Fibroblast of lung (primary cell): ENCODE data around the gene OGFRL1. TPM values are rescaled to one million over a fixed set of nuclear protein-coding genes. Genes with fewer than 3 reads are reported as not detected.

Source experiments
- DNase-seq, 2 donors: peaks; one replicate each; pipeline versions ENCODE4 v3.0.0 to v3.0.0-alpha.2; 2010; ENCODE audit warnings: low read depth in 2 of 2
- H2AFZ ChIP-seq: 2 replicates; pipeline ENCODE4 v1.5.1; 2012; ENCODE audit warnings: low read length, control low read depth, inconsistent platforms
- H3K27ac ChIP-seq: 2 replicates; pipeline ENCODE4 v1.5.1; 2011; ENCODE audit warnings: low read length, control low read depth; ENCODE audit not compliant: insufficient read depth
- H3K27me3 ChIP-seq: 2 replicates; pipeline ENCODE4 v1.5.1; 2011; ENCODE audit warnings: mild to moderate bottlenecking, low read length; ENCODE audit not compliant: control insufficient read depth, insufficient read depth
- H3K36me3 ChIP-seq: 2 replicates; pipeline ENCODE4 v1.5.1; 2011; ENCODE audit warnings: low read length; ENCODE audit not compliant: control insufficient read depth, insufficient read depth
- H3K4me1 ChIP-seq: 2 replicates; pipeline ENCODE4 v1.5.1; 2011; ENCODE audit warnings: low read length; ENCODE audit not compliant: control insufficient read depth, insufficient read depth; ENCODE audit errors: extremely low read depth
- H3K4me2 ChIP-seq: 2 replicates; pipeline ENCODE4 v1.5.1; 2011; ENCODE audit warnings: low read length, control low read depth; ENCODE audit not compliant: insufficient read depth; ENCODE audit errors: extremely low read depth
- H3K4me3 ChIP-seq, 4 experiments: fragments of 200-600 bp in 1 of 4; sonication (generic) in 1 of 4; replicated peaks in 1 of 4; 2 replicates each; pipeline ENCODE4 v1.5.1; 2011 to 2016; ENCODE audit warnings: low read length in 4 of 4, low read depth in 3 of 4, mild to moderate bottlenecking in 3 of 4, control low read depth in 2 of 4, inconsistent platforms in 1 of 4, mixed read lengths in 1 of 4; ENCODE audit not compliant: insufficient read depth in 1 of 4; ENCODE audit errors: control extremely low read depth in 1 of 4
- H3K79me2 ChIP-seq: 2 replicates; pipeline ENCODE4 v1.5.1; 2012; ENCODE audit warnings: mild to moderate bottlenecking, low read length, inconsistent platforms; ENCODE audit not compliant: control insufficient read depth, insufficient read depth
- H3K9ac ChIP-seq: 2 replicates; pipeline ENCODE4 v1.5.1; 2011; ENCODE audit warnings: mild to moderate bottlenecking, low read length, control low read depth; ENCODE audit not compliant: insufficient read depth
- H3K9me3 ChIP-seq: 2 replicates; pipeline ENCODE4 v1.5.1; 2012; ENCODE audit warnings: low read depth, low read length; ENCODE audit not compliant: control insufficient read depth, insufficient read depth
- H4K20me1 ChIP-seq: 2 replicates; pipeline ENCODE4 v1.5.1; 2011; ENCODE audit warnings: low read length; ENCODE audit not compliant: control insufficient read depth, insufficient read depth; ENCODE audit errors: extremely low read depth
- CTCF ChIP-seq, 2 donors: IDR thresholded peaks in 1 of 2; conservative IDR thresholded peaks in 1 of 2; 1 replicate in 1 of 2; 2 replicates in 1 of 2; pipeline ENCODE4 v1.5.1; 2011 to 2012; ENCODE audit warnings: low read length in 2 of 2, control low read depth in 1 of 2, inconsistent platforms in 1 of 2, low read depth in 1 of 2, mild to moderate bottlenecking in 1 of 2
- EZH2 ChIP-seq: IDR thresholded peaks from 2 replicates; pipeline ENCODE4 v1.5.1; 2012; ENCODE audit warnings: low read length, control low read depth, mild to moderate bottlenecking; ENCODE audit errors: missing control alignments
- polyA plus RNA-seq, 2 donors: library from polyadenylated mRNA; depleted of rRNA in 1 of 2; stranded (reverse) in 1 of 2; unstranded in 1 of 2; fragments of >200 nt; gene quantifications; 2 replicates each; pipeline ENCODE4 v1.2.1, GENCODE V29; 2011 to 2012; ENCODE audit warnings: missing spikeins in 1 of 2
- total RNA-seq: library from RNA; depleted of rRNA; stranded (reverse); fragments of >200 nt; gene quantifications from 2 replicates; pipeline ENCODE4 v1.2.1, GENCODE V29; 2014

The OGFRL1 gene
- total and polyA plus RNA-seq, 2 donors (not counting 1 experiment from before 2014, with no cell fraction given): 14.0 to 27.7 TPM

- TF ChIP-seq CTCF (conservative IDR thresholded peaks at IDR 0.05 in 1 of 2, IDR thresholded peaks at IDR 0.05 in 1 of 2; ENCODE audit: low read depth in 1 of 2, low read length in 2 of 2) (no peak), EZH2 (no peak)
- no peaks in the 10 kb centered on the region for H4K20me1 ChIP-seq
- no peak overlapping the region for H3K9ac ChIP-seq
- H3K27ac ChIP-seq: no peak overlapping the region
- peak overlapping the region in 1 of 4 experiments; percentile 71 for H3K4me3 ChIP-seq
- DNase-seq: no peak
- H2AFZ ChIP-seq: no peak overlapping the region
- H3K4me1 ChIP-seq: peaks cover 11% of the 10 kb centered on the region
- H3K27me3 ChIP-seq: no peaks in the 10 kb centered on the region
- H3K79me2 ChIP-seq: peaks cover 18% of the 10 kb centered on the region
- no peaks in the 10 kb centered on the region for H3K36me3 ChIP-seq
- H3K9me3 ChIP-seq: no peaks in the 10 kb centered on the region
- H3K4me2 ChIP-seq: no peak overlapping the region
These were observed 2.0 kb downstream of the OGFRL1 start for GRCh38 chr6:71290611-71291010.

DNA sequence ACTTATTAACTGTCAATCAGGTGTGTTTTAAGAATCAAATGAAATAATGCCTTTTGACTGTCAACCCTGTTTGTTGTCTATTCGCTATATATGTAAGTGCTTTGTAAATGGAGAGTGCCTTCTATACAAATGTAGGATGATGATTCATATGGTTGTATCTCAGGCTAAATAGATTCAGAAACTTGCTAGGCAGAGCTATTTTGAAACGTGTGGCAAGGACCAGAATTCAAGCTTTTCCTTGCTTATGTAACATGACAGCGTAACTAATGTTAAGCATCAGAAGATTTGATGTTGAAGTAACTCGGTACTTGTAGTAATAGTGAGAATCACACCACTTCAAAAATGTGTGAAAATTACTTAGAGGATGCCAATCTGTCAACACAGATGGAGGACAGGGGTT, 3.4 kb downstream of the OGFRL1 start:
- H3K9me3 ChIP-seq: no peaks in the 10 kb centered on the region
- no peak for DNase-seq
- H4K20me1 ChIP-seq: no peaks in the 10 kb centered on the region
- H3K4me2 ChIP-seq: no peak overlapping the region
- peaks cover 2% of the 10 kb centered on the region for H3K36me3 ChIP-seq
- peaks cover 18% of the 10 kb centered on the region for H3K79me2 ChIP-seq
- peaks cover 11% of the 10 kb centered on the region for H3K4me1 ChIP-seq
- H3K9ac ChIP-seq: no peak overlapping the region
- H3K27me3 ChIP-seq: no peaks in the 10 kb centered on the region
- no peak overlapping the region for H3K4me3 ChIP-seq
- H2AFZ ChIP-seq: no peak overlapping the region
- TF ChIP-seq CTCF (conservative IDR thresholded peaks at IDR 0.05 in 1 of 2, IDR thresholded peaks at IDR 0.05 in 1 of 2; ENCODE audit: low read depth in 1 of 2, low read length in 2 of 2): no peak
- no peak overlapping the region for H3K27ac ChIP-seq

GRCh38 chr6:71294121-71294523, 5.5 kb downstream of the OGFRL1 start:
- Histone ChIP-seq H4K20me1 (no peaks in the 10 kb centered on the region), H3K4me2 (peak overlapping the region; percentile 65), H3K4me1 (peaks cover 6% of the 10 kb centered on the region), H3K36me3 (peaks cover 2% of the 10 kb centered on the region), H3K27ac (peak overlapping the region; percentile 49), H3K4me3 (no peak overlapping the region), H3K79me2 (peaks cover 17% of the 10 kb centered on the region), H2AFZ (no peak overlapping the region), H3K9ac (no peak overlapping the region), H3K9me3 (no peaks in the 10 kb centered on the region), H3K27me3 (no peaks in the 10 kb centered on the region)
- TF ChIP-seq CTCF (conservative IDR thresholded peaks at IDR 0.05 in 1 of 2, IDR thresholded peaks at IDR 0.05 in 1 of 2; ENCODE audit: low read depth in 1 of 2, low read length in 2 of 2) (no peak), EZH2 (no peak)
- DNase-seq: peak; percentile 90 to 98
